Endothelial cell of umbilical vein (primary cell): ENCODE results near the gene UBE2L3. TPM values are rescaled to one million over a fixed set of nuclear protein-coding genes. Genes with fewer than 3 reads are reported as not detected.

Experiments used
- BruUV-seq: library from RNA; stranded (reverse); fragments of 400-500 nt; replicated peaks from 2 replicates; lab custom pipeline; 2021; lab: Mats Ljungman, UMichigan
- CTCF ChIA-PET: fragments of 300-600, 350-600 bp; sonication (Branson Sonifier 250); formaldehyde crosslinking; loops from one replicate; lab custom pipeline; 2021; ENCODE audit warnings: antibody characterized with exemption, inconsistent platforms; lab: Charles Lee
- POLR2A ChIA-PET: fragments of 300-600, 350-600 bp; sonication (Branson Sonifier 250); formaldehyde crosslinking; loops from one replicate; lab custom pipeline; 2021; ENCODE audit warnings: antibody characterized with exemption, inconsistent platforms; lab: Charles Lee
- DNase-seq: peaks from one replicate; pipeline ENCODE4 v3.0.0-alpha.2; 2011; ENCODE audit warnings: low read depth, low spot score
- FAIRE-seq: peaks from 2 replicates; lab custom pipeline; 2011; peaks lifted over from hg19 to GRCh38; lab: Jason Lieb, UNC
- H2AFZ ChIP-seq: 2 replicates; pipeline ENCODE4 v1.6.0; 2012; ENCODE audit warnings: low read depth, low read length, control low read depth, inconsistent platforms
- H3K27ac ChIP-seq: 2 replicates; pipeline ENCODE4 v1.5.1; 2011; ENCODE audit warnings: low read depth, mild to moderate bottlenecking, control low read depth, low read length, moderate library complexity; ENCODE audit not compliant: insufficient read depth
- H3K27me3 ChIP-seq, 2 experiments: 2 replicates each; pipeline versions ENCODE4 v1.6.0 to v1.6.1; 2011; ENCODE audit warnings: low read length in 2 of 2, mixed read lengths in 1 of 2; ENCODE audit not compliant: control insufficient read depth in 2 of 2, insufficient read depth in 2 of 2
- H3K36me3 ChIP-seq, 2 experiments: 2 replicates in 1 of 2; 3 replicates in 1 of 2; pipeline ENCODE4 v1.5.1; 2011; ENCODE audit warnings: low read length in 2 of 2, mild to moderate bottlenecking in 1 of 2, moderate library complexity in 1 of 2; ENCODE audit not compliant: control insufficient read depth in 2 of 2, insufficient read depth in 2 of 2; ENCODE audit errors: extremely low read depth in 1 of 2
- H3K4me1 ChIP-seq: 3 replicates; pipeline ENCODE4 v1.5.1; 2011; ENCODE audit warnings: mild to moderate bottlenecking, low read length; ENCODE audit not compliant: control insufficient read depth, insufficient read depth; ENCODE audit errors: extremely low read depth
- H3K4me2 ChIP-seq: 2 replicates; pipeline ENCODE4 v1.6.1; 2011; ENCODE audit warnings: low read length, control low read depth, mixed read lengths; ENCODE audit not compliant: insufficient read depth
- H3K4me3 ChIP-seq, 3 experiments: fragments of 200-600 bp in 1 of 3; sonication (generic), shearing (Covaris generic) in 1 of 3; replicated peaks in 1 of 3; 2 replicates each; pipeline ENCODE4 v1.5.1; 2011 to 2016; ENCODE audit warnings: control low read depth in 3 of 3, low read length in 3 of 3, mild to moderate bottlenecking in 2 of 3, inconsistent platforms in 1 of 3, low read depth in 1 of 3, moderate library complexity in 1 of 3; ENCODE audit not compliant: insufficient read depth in 1 of 3
- H3K79me2 ChIP-seq: 2 replicates; pipeline ENCODE4 v1.6.0; 2012; ENCODE audit warnings: low read length, inconsistent platforms; ENCODE audit not compliant: control insufficient read depth, insufficient read depth
- H3K9ac ChIP-seq: replicated peaks from 2 replicates; pipeline ENCODE3; 2011; ENCODE audit warnings: low read length, control low read depth; ENCODE audit not compliant: insufficient read depth; ENCODE audit errors: extremely low read depth
- H3K9me1 ChIP-seq: replicated peaks from 3 replicates; pipeline ENCODE4 v1.6.0; 2011; ENCODE audit warnings: mild to moderate bottlenecking, low read length; ENCODE audit not compliant: control insufficient read depth, insufficient read depth; ENCODE audit errors: extremely low read depth
- H3K9me3 ChIP-seq: replicated peaks from 2 replicates; pipeline ENCODE4 v1.5.1; 2012; ENCODE audit warnings: low read length, inconsistent platforms; ENCODE audit not compliant: control insufficient read depth, insufficient read depth
- H4K20me1 ChIP-seq: replicated peaks from 2 replicates; pipeline ENCODE3; 2011; ENCODE audit warnings: mild to moderate bottlenecking, low read length; ENCODE audit not compliant: control insufficient read depth, insufficient read depth; ENCODE audit errors: extremely low read depth
- EZH2 ChIP-seq: IDR thresholded peaks from 2 replicates; pipeline ENCODE4 v1.6.1; 2012; ENCODE audit warnings: borderline replicate concordance, low read depth, mild to moderate bottlenecking, moderate library complexity, low read length, inconsistent platforms; ENCODE audit not compliant: severe bottlenecking
- FOS ChIP-seq: IDR thresholded peaks from 2 replicates; pipeline ENCODE4 v1.6.1; 2011; ENCODE audit warnings: mild to moderate bottlenecking, low read length, moderate library complexity, borderline replicate concordance; ENCODE audit not compliant: insufficient read depth
- GATA2 ChIP-seq: IDR thresholded peaks from 2 replicates; pipeline ENCODE4 v1.7.0; 2011; ENCODE audit warnings: low read depth, mild to moderate bottlenecking, moderate library complexity, mixed read lengths, low read length; ENCODE audit not compliant: insufficient read length, insufficient read depth
- JUN ChIP-seq: IDR thresholded peaks from 2 replicates; pipeline ENCODE4 v1.6.1; 2011; ENCODE audit warnings: borderline replicate concordance, low read depth; ENCODE audit not compliant: insufficient read length, insufficient read depth
- MYC ChIP-seq: IDR thresholded peaks from one replicate; pipeline ENCODE4 v1.6.1; 2011; ENCODE audit warnings: mild to moderate bottlenecking, low read depth, low read length
- POLR2A ChIP-seq: IDR thresholded peaks from 2 replicates; pipeline ENCODE4 v1.6.1; 2012; ENCODE audit warnings: low read depth, mild to moderate bottlenecking, control low read depth, low read length
- POLR2AphosphoS5 ChIP-seq: IDR thresholded peaks from 2 replicates; pipeline ENCODE4 v1.6.1; 2012; ENCODE audit warnings: low read depth, mild to moderate bottlenecking, control low read depth, low read length, moderate library complexity; ENCODE audit not compliant: insufficient read depth
- dilution Hi-C: fragments of 300-500 bp; cut with MboI; formaldehyde crosslinking; loops from one replicate; pipeline ENCODE4 v1.15.0; 2019; ENCODE audit warnings: low sequenced_read_pairs; ENCODE audit not compliant: extremely low pct_ligation_motif_present
- intact Hi-C: fragments of 100-400 bp; cut with micrococcal nuclease; formaldehyde crosslinking; loops from one replicate; pipeline ENCODE4 v1.10.0; 2022
- polyA plus RNA-seq, 4 experiments: library from polyadenylated mRNA; depleted of rRNA in 3 of 4; stranded (reverse) in 3 of 4; unstranded in 1 of 4; fragments of >200 nt; gene quantifications; 2 replicates each; pipeline versions ENCODE4 v1.2.1 to v1.2.3, GENCODE V29; 2011 to 2012; ENCODE audit warnings: missing spikeins in 1 of 4
- total RNA-seq: library from RNA; stranded (reverse); gene quantifications from 2 replicates; pipeline ENCODE4 v1.2.3, GENCODE V29; 2021
- TF ChIP-seq, protein P1 (sequence below): IDR thresholded peaks from 2 replicates; pipeline ENCODE4 v1.6.1; 2011; ENCODE audit not compliant: insufficient read depth, insufficient read length
- TF ChIP-seq, protein P2 (sequence below), 2 donors: IDR thresholded peaks; 1 replicate in 1 of 2; 2 replicates in 1 of 2; pipeline ENCODE4 v1.5.1; 2011; ENCODE audit warnings: low read length in 2 of 2, mild to moderate bottlenecking in 2 of 2, moderate library complexity in 2 of 2, control low read depth in 1 of 2, inconsistent platforms in 1 of 2, low read depth in 1 of 2; ENCODE audit not compliant: insufficient read depth in 1 of 2; ENCODE audit errors: extremely low read depth in 1 of 2

Gene UBE2L3
- total and polyA plus RNA-seq, 2 donors (not counting 3 experiments of a cell fraction or from before 2014, with no cell fraction given) = 66.0 to 83.5 TPM

DNA sequence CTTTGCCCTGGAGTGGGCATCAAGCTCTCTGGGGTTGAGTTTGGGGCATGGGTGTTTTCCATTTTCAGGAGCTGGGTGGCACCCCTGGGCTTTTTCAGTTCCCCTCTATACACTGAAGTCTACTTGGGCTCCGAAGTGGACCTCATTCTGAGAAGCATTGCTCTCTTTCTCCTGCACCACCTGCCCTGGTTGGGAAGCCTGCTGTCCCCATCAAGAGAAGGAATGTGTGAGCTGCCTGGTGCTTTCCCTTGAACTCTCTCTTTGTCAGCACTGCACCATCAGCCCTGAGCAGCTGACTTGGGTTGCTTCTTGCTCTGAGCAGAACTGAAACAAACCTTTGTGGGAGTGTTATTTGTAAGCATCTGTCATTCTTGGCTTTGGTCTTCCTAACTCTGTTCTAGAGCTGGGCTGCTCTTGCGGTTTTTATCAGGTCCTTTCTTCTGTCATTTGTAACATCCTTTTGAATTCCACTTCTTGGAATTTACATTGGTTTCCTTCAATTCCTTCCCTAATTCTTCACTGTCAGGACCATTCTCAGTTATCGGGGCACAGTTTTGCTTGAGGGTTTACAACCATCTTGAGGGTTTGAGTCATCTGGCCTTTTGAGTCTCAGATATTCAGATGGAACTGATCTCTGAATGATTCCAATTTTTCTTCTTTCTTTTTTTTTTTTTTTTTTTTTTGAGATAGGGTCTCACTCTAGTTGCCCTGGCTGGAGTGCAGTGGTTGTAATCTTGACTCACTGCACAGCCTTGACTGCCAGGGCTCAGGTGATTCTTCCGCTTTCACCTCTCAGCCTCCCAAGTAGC, 20.5 kb downstream of the UBE2L3 start:
- dilution Hi-C loops = no loop called here
- POLR2A ChIA-PET = no interaction called here
- peaks cover 18% of the 10 kb centered on the region for H4K20me1 ChIP-seq

More for the DNA sequence above, 20.5 kb downstream of the UBE2L3 start:
- intact Hi-C loops = no loop called here
- Histone ChIP-seq H3K9me3 (no peaks in the 10 kb centered on the region), H3K27me3 (no peaks in the 10 kb centered on the region), H3K9ac (no peak overlapping the region), H2AFZ (no peak overlapping the region), H3K4me1 (no peaks in the 10 kb centered on the region), H3K79me2 (peaks cover 97% of the 10 kb centered on the region), H3K4me2 (no peak overlapping the region), H3K4me3 (no peak overlapping the region), H3K36me3 (peaks cover 3 to 16% of the 10 kb centered on the region in 2 experiments), H3K9me1 (no peaks in the 10 kb centered on the region), H3K27ac (no peak overlapping the region)
- CTCF ChIA-PET = interaction anchor here (0.6 kb wide), 1 partner anchor 12 kb away, joined by 3 read pairs; no protein-coding TSS in a partner anchor
- FAIRE-seq (no peak), DNase-seq (no peak)
- no peak for TF ChIP-seq FOS
- TF ChIP-seq JUN = no peak
- no peak for TF ChIP-seq POLR2AphosphoS5
- TF ChIP-seq EZH2 = no peak
- no peak for TF ChIP-seq GATA2
- TF ChIP-seq, protein P1, sequence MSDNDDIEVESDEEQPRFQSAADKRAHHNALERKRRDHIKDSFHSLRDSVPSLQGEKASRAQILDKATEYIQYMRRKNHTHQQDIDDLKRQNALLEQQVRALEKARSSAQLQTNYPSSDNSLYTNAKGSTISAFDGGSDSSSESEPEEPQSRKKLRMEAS = no peak
- TF ChIP-seq MYC = no peak
- TF ChIP-seq, protein P2, sequence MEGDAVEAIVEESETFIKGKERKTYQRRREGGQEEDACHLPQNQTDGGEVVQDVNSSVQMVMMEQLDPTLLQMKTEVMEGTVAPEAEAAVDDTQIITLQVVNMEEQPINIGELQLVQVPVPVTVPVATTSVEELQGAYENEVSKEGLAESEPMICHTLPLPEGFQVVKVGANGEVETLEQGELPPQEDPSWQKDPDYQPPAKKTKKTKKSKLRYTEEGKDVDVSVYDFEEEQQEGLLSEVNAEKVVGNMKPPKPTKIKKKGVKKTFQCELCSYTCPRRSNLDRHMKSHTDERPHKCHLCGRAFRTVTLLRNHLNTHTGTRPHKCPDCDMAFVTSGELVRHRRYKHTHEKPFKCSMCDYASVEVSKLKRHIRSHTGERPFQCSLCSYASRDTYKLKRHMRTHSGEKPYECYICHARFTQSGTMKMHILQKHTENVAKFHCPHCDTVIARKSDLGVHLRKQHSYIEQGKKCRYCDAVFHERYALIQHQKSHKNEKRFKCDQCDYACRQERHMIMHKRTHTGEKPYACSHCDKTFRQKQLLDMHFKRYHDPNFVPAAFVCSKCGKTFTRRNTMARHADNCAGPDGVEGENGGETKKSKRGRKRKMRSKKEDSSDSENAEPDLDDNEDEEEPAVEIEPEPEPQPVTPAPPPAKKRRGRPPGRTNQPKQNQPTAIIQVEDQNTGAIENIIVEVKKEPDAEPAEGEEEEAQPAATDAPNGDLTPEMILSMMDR (IDR thresholded peaks at IDR 0.05; ENCODE audit: extremely low read depth in 1 of 2, insufficient read depth in 1 of 2, low read depth in 1 of 2, low read length in 2 of 2) = no peak
- TF ChIP-seq POLR2A = no peak
- no TSS peak for BruUV-seq
